Upper lobe of left lung (tissue), 6 donors: ENCODE data around the gene PFN4. TPM values are rescaled to one million over a fixed set of nuclear protein-coding genes. Genes with fewer than 3 reads are reported as not detected.
A peak's percentile ranks its signal among the peaks of the same experiment; 100 is the strongest.

ENCODE experiments used
- ATAC-seq, 2 donors: fragments of 200-7000 bp; cut with Tn5 transposase; one replicate each; pipeline ENCODE4 v1.9.1; 2022; ENCODE audit warnings: mild to moderate bottlenecking in 2 of 2, moderate library complexity in 2 of 2; ENCODE audit not compliant: low FRiP score in 2 of 2
- DNase-seq, 2 donors: peaks; one replicate each; pipeline ENCODE4 v3.0.0-alpha.2; 2019 to 2020
- H3K27ac ChIP-seq, 4 donors: fragments of 200-600 bp; sonication (generic); one replicate each; pipeline ENCODE4 v1.5.1; 2016 to 2019
- H3K27me3 ChIP-seq, 4 donors: fragments of 200-600 bp; sonication (generic); one replicate each; pipeline ENCODE4 v1.5.1; 2017 to 2019
- H3K36me3 ChIP-seq, 4 donors: fragments of 200-600 bp; sonication (generic); one replicate each; pipeline ENCODE4 v1.5.1; 2016 to 2019
- H3K4me1 ChIP-seq, 4 donors: fragments of 200-600 bp; sonication (generic); one replicate each; pipeline ENCODE4 v1.5.1; 2018 to 2019
- H3K4me3 ChIP-seq, 4 donors: fragments of 200-600 bp; sonication (generic); one replicate each; pipeline ENCODE4 v1.5.1; 2017 to 2019; ENCODE audit warnings: mild to moderate bottlenecking in 2 of 4, moderate library complexity in 1 of 4
- H3K9me3 ChIP-seq, 4 donors: fragments of 200-600 bp; sonication (generic); one replicate each; pipeline ENCODE4 v1.5.1; 2018 to 2019
- CTCF ChIP-seq, 6 experiments: fragments of 450-650 bp in 4 of 6; fragments of 200-600 bp in 2 of 6; sonication (generic) in 2 of 6; IDR thresholded peaks; one replicate each; pipeline ENCODE4 v1.5.1; 2016 to 2019; ENCODE audit warnings: antibody characterized with exemption in 6 of 6
- EP300 ChIP-seq, 4 donors: sonication (generic); formaldehyde crosslinking; IDR thresholded peaks; one replicate each; pipeline ENCODE4 v1.5.1; 2017; ENCODE audit warnings: antibody characterized with exemption in 4 of 4, control low read depth in 2 of 4
- POLR2A ChIP-seq, 4 donors: fragments of 450-650 bp; IDR thresholded peaks; one replicate each; pipeline ENCODE4 v1.5.1; 2016 to 2017; ENCODE audit warnings: antibody characterized with exemption in 4 of 4, mild to moderate bottlenecking in 2 of 4
- POLR2AphosphoS5 ChIP-seq, 2 donors: sonication (generic); formaldehyde crosslinking; IDR thresholded peaks; one replicate each; pipeline ENCODE4 v1.5.1; 2017; ENCODE audit warnings: antibody characterized with exemption in 2 of 2
- WGBS, 2 donors: methylation state at CpG; one replicate each; pipeline ENCODE4 v1.1.5; 2017 to 2018; 5-methylcytosine and 5-hydroxymethylcytosine counted together
- total RNA-seq, 6 donors: library from RNA; depleted of rRNA in 4 of 6; stranded (reverse); fragments of >200 nt in 4 of 6; gene quantifications; one replicate each; pipeline versions ENCODE4 v1.1.0 to v1.2.1, GENCODE V29; 2016 to 2021
- donor health status: DM: no; HTN: no; CAD: no; lungs with moderate emphysema.
- donor health status: DM: no; HTN: yes; CAD: no; lungs with severe emphysema.

PFN4 gene
- under 1 TPM in 2 of 6 donors, not detected in 4; 0.54 TPM for total RNA-seq

- peak within 1 kb of the TSS; percentile 89 to 94 (median 90) for H3K27ac ChIP-seq
- ATAC-seq: peak; percentile 96 to 98
- H3K4me3 ChIP-seq: peak within 1 kb of the TSS; percentile 53 to 80 (median 69)
- peaks cover 10 to 15% (median 12%) of the 10 kb centered on the region in 4 donors for H3K4me1 ChIP-seq
- no peaks in the 10 kb centered on the region for H3K9me3 ChIP-seq
- 0% methylated on average over 7 to 17 of the region's 103 CpGs for WGBS, 2 donors
- TF ChIP-seq POLR2A (IDR thresholded peaks at IDR 0.05) (peak in 3 of 4 donors; percentile 60 to 93 (median 87)), EP300 (IDR thresholded peaks at IDR 0.05) (no peak), CTCF (IDR thresholded peaks at IDR 0.05) (peak in 2 of 6 experiments; percentile 13 to 36), POLR2AphosphoS5 (IDR thresholded peaks at IDR 0.05) (peak; percentile 79 to 85)
- H3K27me3 ChIP-seq: no peaks in the 10 kb centered on the region
- no peaks in the 10 kb centered on the region for H3K36me3 ChIP-seq
- DNase-seq: peak; percentile 94 to 97
These were observed at the start of gene PFN4, which contains the start of gene FAM228B for GRCh38 chr2:24123195-24123921. PFN4 (minus strand) TSS chr2:24123334; CDS start chr2:24122535, 799 bp downstream. FAM228B (plus strand) TSS chr2:24123469; CDS start chr2:24124362, 893 bp downstream.

- no peaks in the 10 kb centered on the region for H3K36me3 ChIP-seq
- ATAC-seq: no peak
- DNase-seq: no peak
- TF ChIP-seq POLR2A (IDR thresholded peaks at IDR 0.05): no peak
- TF ChIP-seq POLR2AphosphoS5 (IDR thresholded peaks at IDR 0.05): no peak
- WGBS, 2 donors: 89 to 92% methylated on average over 5 of the region's 5 CpGs
- H3K9me3 ChIP-seq: no peaks in the 10 kb centered on the region
- H3K4me1 ChIP-seq: peaks cover 0 to 2% (median 0%) of the 10 kb centered on the region in 4 donors
- H3K27me3 ChIP-seq: no peaks in the 10 kb centered on the region
- H3K27ac ChIP-seq: no peak overlapping the region
- no peak overlapping the region for H3K4me3 ChIP-seq
These were observed 45.9 kb upstream of the PFN4 start for GRCh38 chr2:24169023-24169422.

- Histone ChIP-seq H3K27ac (no peak overlapping the region), H3K36me3 (peaks cover 0 to 1% (median 0%) of the 10 kb centered on the region in 4 donors), H3K9me3 (no peaks in the 10 kb centered on the region), H3K27me3 (no peaks in the 10 kb centered on the region), H3K4me3 (no peak overlapping the region), H3K4me1 (peaks cover 0 to 4% (median 0%) of the 10 kb centered on the region in 4 donors)
- ATAC-seq (peak; percentile 63), DNase-seq (peak; percentile 63 to 68)
- 48 to 56% methylated on average over 7 to 8 of the region's 8 CpGs for WGBS, 2 donors
- peak in 5 of 6 experiments; percentile 22 to 94 (median 68) for TF ChIP-seq CTCF (IDR thresholded peaks at IDR 0.05)
- TF ChIP-seq EP300 (IDR thresholded peaks at IDR 0.05): no peak
- no peak for TF ChIP-seq POLR2A (IDR thresholded peaks at IDR 0.05)
- no peak for TF ChIP-seq POLR2AphosphoS5 (IDR thresholded peaks at IDR 0.05)
These were observed 41.4 kb upstream of the PFN4 start for GRCh38 chr2:24164416-24164973.

- ATAC-seq: no peak
- Histone ChIP-seq H3K27me3 (no peaks in the 10 kb centered on the region), H3K4me3 (no peak overlapping the region), H3K36me3 (peaks cover 0 to 4% (median 0%) of the 10 kb centered on the region in 4 donors), H3K4me1 (peaks cover 0 to 4% (median 0%) of the 10 kb centered on the region in 4 donors), H3K9me3 (no peaks in the 10 kb centered on the region), H3K27ac (no peak overlapping the region)
- TF ChIP-seq POLR2AphosphoS5 (IDR thresholded peaks at IDR 0.05) (no peak), EP300 (IDR thresholded peaks at IDR 0.05) (no peak), CTCF (IDR thresholded peaks at IDR 0.05) (no peak), POLR2A (IDR thresholded peaks at IDR 0.05) (no peak)
- 72 to 88% methylated on average over 2 of the region's 2 CpGs for WGBS, 2 donors
- DNase-seq: no peak
These were observed 40.5 kb upstream of the PFN4 start for GRCh38 chr2:24163601-24164000.

- 44 to 55% methylated on average over 3 of the region's 3 CpGs for WGBS, 2 donors
- TF ChIP-seq POLR2AphosphoS5 (IDR thresholded peaks at IDR 0.05) (no peak), POLR2A (IDR thresholded peaks at IDR 0.05) (no peak), EP300 (IDR thresholded peaks at IDR 0.05) (no peak), CTCF (IDR thresholded peaks at IDR 0.05) (no peak)
- Histone ChIP-seq H3K36me3 (peaks cover 0 to 4% (median 0%) of the 10 kb centered on the region in 4 donors), H3K27ac (no peak overlapping the region), H3K9me3 (no peaks in the 10 kb centered on the region), H3K4me3 (no peak overlapping the region), H3K4me1 (peaks cover 0 to 4% (median 0%) of the 10 kb centered on the region in 4 donors), H3K27me3 (no peaks in the 10 kb centered on the region)
- ATAC-seq: no peak
- DNase-seq: no peak
These were observed 40.1 kb upstream of the PFN4 start for GRCh38 chr2:24163186-24163585.
